ENCODE data around the gene DCAF11. TPM values are rescaled to one million over a fixed set of nuclear protein-coding genes. Genes with fewer than 3 reads are reported as not detected.

DCAF11 gene
- total RNA-seq, 1 donor from 2014 or later = 26.9 TPM

- TF ChIP-seq EZH2 (IDR thresholded peaks at IDR 0.05; ENCODE audit: insufficient read depth, low read length) (no peak), CTCF (IDR thresholded peaks at IDR 0.05; ENCODE audit: insufficient read depth, low read depth, low read length) (no peak)
- H3K9ac ChIP-seq (ENCODE audit: low read length) = no peak overlapping the region
- no peaks in the 10 kb centered on the region for H3K9me3 ChIP-seq (ENCODE audit: insufficient read depth, low read depth, low read length)
- DNase-seq (ENCODE audit: low read depth) = no peak
- Mint-ChIP-seq H3K27ac (ENCODE audit: unreplicated experiment) (no peak overlapping the region), H3K4me1 (ENCODE audit: low read depth, unreplicated experiment) (peaks cover 3% of the 10 kb centered on the region), H3K4me3 (ENCODE audit: unreplicated experiment) (no peak overlapping the region), H3K9me3 (ENCODE audit: unreplicated experiment) (no peaks in the 10 kb centered on the region), H3K36me3 (ENCODE audit: low read depth, unreplicated experiment) (no peaks in the 10 kb centered on the region), H3K27me3 (ENCODE audit: low read depth, unreplicated experiment) (peaks cover 41% of the 10 kb centered on the region)
- no peaks in the 10 kb centered on the region for H3K36me3 ChIP-seq (ENCODE audit: insufficient read depth, low read length)
- no peak overlapping the region for H3K4me3 ChIP-seq (ENCODE audit: insufficient read depth, low read depth, low read length)
- FAIRE-seq = no peak
- no peaks in the 10 kb centered on the region for H4K20me1 ChIP-seq (ENCODE audit: insufficient read depth, low read length)
- H2AFZ ChIP-seq (ENCODE audit: low read depth, low read length) = no peak overlapping the region
- no peaks in the 10 kb centered on the region for H3K4me1 ChIP-seq (ENCODE audit: insufficient read depth, low read length)
- H3K27me3 ChIP-seq (ENCODE audit: insufficient read depth, low read length) = peaks cover 9% of the 10 kb centered on the region
- H3K79me2 ChIP-seq (ENCODE audit: insufficient read depth, low read length) = no peaks in the 10 kb centered on the region
- H3K27ac ChIP-seq (ENCODE audit: low read depth, low read length) = no peak overlapping the region
- H3K4me2 ChIP-seq (ENCODE audit: low read length) = no peak overlapping the region
These were observed 26.5 kb upstream of the DCAF11 start for GRCh38 chr14:24088095-24088494.

- Mint-ChIP-seq H3K4me3 (ENCODE audit: unreplicated experiment) (no peak overlapping the region), H3K27ac (ENCODE audit: unreplicated experiment) (no peak overlapping the region)
- no peaks in the 10 kb centered on the region for H4K20me1 ChIP-seq (ENCODE audit: insufficient read depth, low read length)
These were observed 24.7 kb upstream of the DCAF11 start for GRCh38 chr14:24089890-24090289.

More at GRCh38 chr14:24089890-24090289, 24.7 kb upstream of the DCAF11 start:
- Mint-ChIP-seq H3K9me3 (ENCODE audit: unreplicated experiment) (no peaks in the 10 kb centered on the region), H3K36me3 (ENCODE audit: low read depth, unreplicated experiment) (no peaks in the 10 kb centered on the region), H3K27me3 (ENCODE audit: low read depth, unreplicated experiment) (peaks cover 25% of the 10 kb centered on the region), H3K4me1 (ENCODE audit: low read depth, unreplicated experiment) (peaks cover 9% of the 10 kb centered on the region)
- TF ChIP-seq CTCF (IDR thresholded peaks at IDR 0.05; ENCODE audit: insufficient read depth, low read depth, low read length) (no peak), EZH2 (IDR thresholded peaks at IDR 0.05; ENCODE audit: insufficient read depth, low read length) (no peak)
- Histone ChIP-seq H2AFZ (ENCODE audit: low read depth, low read length) (no peak overlapping the region), H3K4me2 (ENCODE audit: low read length) (no peak overlapping the region), H3K9ac (ENCODE audit: low read length) (no peak overlapping the region), H3K4me3 (ENCODE audit: insufficient read depth, low read depth, low read length) (no peak overlapping the region), H3K27ac (ENCODE audit: low read depth, low read length) (no peak overlapping the region), H3K4me1 (ENCODE audit: insufficient read depth, low read length) (peaks cover 3% of the 10 kb centered on the region), H3K36me3 (ENCODE audit: insufficient read depth, low read length) (no peaks in the 10 kb centered on the region), H3K79me2 (ENCODE audit: insufficient read depth, low read length) (no peaks in the 10 kb centered on the region), H3K27me3 (ENCODE audit: insufficient read depth, low read length) (peaks cover 2% of the 10 kb centered on the region), H3K9me3 (ENCODE audit: insufficient read depth, low read depth, low read length) (no peaks in the 10 kb centered on the region)
- DNase-seq (ENCODE audit: low read depth) = no peak
- no peak for FAIRE-seq

Data from astrocyte (in vitro differentiated cells and primary cell).